Measurements from ENCODE around the gene IGFBP6. TPM values are rescaled to one million over a fixed set of nuclear protein-coding genes. Genes with fewer than 3 reads are reported as not detected.

Gene IGFBP6
- total and polyA plus RNA-seq, 2 donors (not counting 1 experiment from before 2014, with no cell fraction given): 0.30 TPM; not detected in 1

DNA sequence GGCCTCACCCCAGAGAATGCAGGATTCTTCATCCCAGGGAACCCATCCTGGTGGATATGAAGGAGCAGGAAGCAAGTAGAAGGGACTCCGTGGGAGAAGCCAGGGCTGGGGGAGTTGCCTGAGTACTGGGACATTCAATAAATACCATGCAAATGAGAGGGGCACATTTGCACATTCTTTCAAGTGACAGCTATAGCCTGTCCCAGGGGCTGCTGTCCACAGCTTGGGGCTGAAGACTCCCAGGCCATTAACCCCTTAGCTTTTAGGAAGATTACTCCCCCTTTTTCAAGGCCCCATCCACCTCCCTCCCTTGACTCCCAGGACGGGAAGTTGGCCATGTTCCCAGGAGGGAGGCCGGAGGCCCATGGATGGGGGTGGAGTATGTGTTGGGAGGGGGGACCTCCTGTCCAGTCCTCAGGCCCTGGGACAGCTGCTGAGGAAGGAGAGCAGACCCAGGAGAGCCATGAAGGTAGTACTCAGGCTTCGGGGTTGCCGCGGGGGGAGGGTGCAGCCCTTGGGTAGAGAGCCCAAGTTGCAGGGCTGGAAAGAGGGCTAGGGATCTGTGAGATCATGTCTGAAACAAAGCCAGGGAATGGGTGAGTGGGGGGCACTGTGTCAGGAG lies 48.6 kb upstream of the IGFBP6 start:
- peaks cover 18 to 24% of the 10 kb centered on the region in 2 donors for H3K4me1 ChIP-seq (ENCODE audit: control insufficient read depth in 2 of 2, insufficient read depth in 2 of 2, low read length in 2 of 2)
- H3K4me3 Mint-ChIP-seq: peak overlapping the region; percentile 41
- no peak overlapping the region for H3K4me2 ChIP-seq (replicated peaks; ENCODE audit: low read depth, low read length, poor library complexity, severe bottlenecking)
- DNase-seq (no peak), ATAC-seq (ENCODE audit: low read depth) (no peak)
- H3K9me3 Mint-ChIP-seq (ENCODE audit: insufficient read depth): no peaks in the 10 kb centered on the region
- H3K79me2 ChIP-seq (ENCODE audit: control insufficient read depth, insufficient read depth, low read length): no peaks in the 10 kb centered on the region
- intact Hi-C loops (cut with micrococcal nuclease): no loop called here
- H3K36me3 ChIP-seq (replicated peaks in 1 of 2; ENCODE audit: control extremely low read depth in 1 of 2, control insufficient read depth in 1 of 2, extremely low read depth in 1 of 2, insufficient read depth in 2 of 2, low read length in 1 of 2): no peaks in the 10 kb centered on the region
- no peak overlapping the region for H3K27ac ChIP-seq (ENCODE audit: low read length in 2 of 2)
- WGBS (ENCODE audit: insufficient coverage): 92% methylated on average over 5 of the region's 6 CpGs
- H3K4me3 ChIP-seq (ENCODE audit: control extremely low read depth in 1 of 5, extremely low read depth in 1 of 5, insufficient read depth in 1 of 5, low read depth in 2 of 5, low read length in 4 of 5): no peak overlapping the region
- H3K9ac ChIP-seq (ENCODE audit: low read length): no peak overlapping the region
- no peak for TF ChIP-seq EZH2 (IDR thresholded peaks at IDR 0.05; ENCODE audit: borderline replicate concordance, insufficient read depth, low read depth, low read length, poor library complexity, severe bottlenecking)
- TF ChIP-seq, protein P1, sequence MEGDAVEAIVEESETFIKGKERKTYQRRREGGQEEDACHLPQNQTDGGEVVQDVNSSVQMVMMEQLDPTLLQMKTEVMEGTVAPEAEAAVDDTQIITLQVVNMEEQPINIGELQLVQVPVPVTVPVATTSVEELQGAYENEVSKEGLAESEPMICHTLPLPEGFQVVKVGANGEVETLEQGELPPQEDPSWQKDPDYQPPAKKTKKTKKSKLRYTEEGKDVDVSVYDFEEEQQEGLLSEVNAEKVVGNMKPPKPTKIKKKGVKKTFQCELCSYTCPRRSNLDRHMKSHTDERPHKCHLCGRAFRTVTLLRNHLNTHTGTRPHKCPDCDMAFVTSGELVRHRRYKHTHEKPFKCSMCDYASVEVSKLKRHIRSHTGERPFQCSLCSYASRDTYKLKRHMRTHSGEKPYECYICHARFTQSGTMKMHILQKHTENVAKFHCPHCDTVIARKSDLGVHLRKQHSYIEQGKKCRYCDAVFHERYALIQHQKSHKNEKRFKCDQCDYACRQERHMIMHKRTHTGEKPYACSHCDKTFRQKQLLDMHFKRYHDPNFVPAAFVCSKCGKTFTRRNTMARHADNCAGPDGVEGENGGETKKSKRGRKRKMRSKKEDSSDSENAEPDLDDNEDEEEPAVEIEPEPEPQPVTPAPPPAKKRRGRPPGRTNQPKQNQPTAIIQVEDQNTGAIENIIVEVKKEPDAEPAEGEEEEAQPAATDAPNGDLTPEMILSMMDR (IDR thresholded peaks at IDR 0.05): no peak
- ChIA-PET CTCF (interaction anchor here (2.0 to 3.2 kb wide), 3 partner anchors 10 to 19 kb away, joined by 7 to 17 read pairs (median 7); no protein-coding TSS in a partner anchor), POLR2A (no interaction called here)
- peaks cover 13% of the 10 kb centered on the region for H3K4me1 Mint-ChIP-seq
- H3K27me3 ChIP-seq (replicated peaks in 1 of 4; ENCODE audit: control extremely low read depth in 1 of 4, control insufficient read depth in 3 of 4, insufficient read depth in 4 of 4, low read length in 3 of 4): peaks cover 0 to 2% (median 0%) of the 10 kb centered on the region in 4 experiments
- H2AFZ ChIP-seq (ENCODE audit: insufficient read depth, low read depth, low read length, poor library complexity, severe bottlenecking): no peak overlapping the region
- H3K27me3 Mint-ChIP-seq: no peaks in the 10 kb centered on the region
- H4K20me1 ChIP-seq (ENCODE audit: control insufficient read depth, insufficient read depth, low read length, poor library complexity, severe bottlenecking): no peaks in the 10 kb centered on the region
- H3K9me3 ChIP-seq (ENCODE audit: control extremely low read depth in 1 of 3, control insufficient read depth in 2 of 3, insufficient read depth in 1 of 3, low read length in 2 of 3): no peaks in the 10 kb centered on the region
- peak overlapping the region; percentile 79 for H3K27ac Mint-ChIP-seq

DNA sequence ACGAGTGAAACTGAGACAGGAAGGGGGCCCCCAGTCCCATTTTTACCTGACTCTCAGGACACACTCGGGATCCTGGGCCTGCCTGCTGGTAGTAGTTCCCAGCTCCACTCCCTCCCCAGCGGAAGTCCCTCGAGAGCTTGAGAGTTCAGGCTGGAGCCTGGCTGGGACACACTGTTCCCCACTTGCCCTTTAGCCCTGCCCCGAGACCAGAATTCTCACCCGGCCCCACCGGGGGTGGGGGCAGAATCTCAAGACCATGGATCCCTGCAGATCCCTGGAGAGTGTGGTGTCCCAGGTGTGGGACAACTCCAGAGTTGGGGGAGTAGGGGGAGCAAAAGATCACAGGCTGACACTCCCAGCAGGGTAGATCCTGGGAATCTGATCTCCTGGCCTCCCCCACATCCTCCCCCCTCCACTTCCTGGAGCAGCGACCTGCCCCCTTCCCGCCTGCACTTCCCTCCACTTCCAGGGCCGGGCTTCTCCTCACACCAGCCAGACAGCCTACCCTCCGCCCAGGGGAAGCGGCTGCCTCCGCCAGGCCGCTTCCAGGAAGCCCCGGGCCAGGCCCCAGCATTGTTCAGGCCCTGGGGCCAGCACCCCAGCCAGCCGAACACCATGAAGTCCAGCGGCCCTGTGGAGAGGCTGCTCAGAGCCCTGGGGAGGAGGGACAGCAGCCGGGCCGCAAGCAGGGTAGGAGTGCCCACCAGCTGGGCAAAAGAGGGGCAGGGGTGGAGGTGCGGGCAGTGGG lies 47.7 kb upstream of the IGFBP6 start, which contains the start of gene TNS2:
TSS of gene TNS2 (plus strand) at position 495 of the 748 bp plus-strand sequence. CDS start at position 616, 121 bp downstream.
- Histone ChIP-seq H3K36me3 (replicated peaks in 1 of 2; ENCODE audit: control extremely low read depth in 1 of 2, control insufficient read depth in 1 of 2, extremely low read depth in 1 of 2, insufficient read depth in 2 of 2, low read length in 1 of 2) (no peaks in the 10 kb centered on the region), H3K9me3 (ENCODE audit: control extremely low read depth in 1 of 3, control insufficient read depth in 2 of 3, insufficient read depth in 1 of 3, low read length in 2 of 3) (no peaks in the 10 kb centered on the region), H2AFZ (ENCODE audit: insufficient read depth, low read depth, low read length, poor library complexity, severe bottlenecking) (no peak within 1 kb of the TSS), H4K20me1 (ENCODE audit: control insufficient read depth, insufficient read depth, low read length, poor library complexity, severe bottlenecking) (no peaks in the 10 kb centered on the region), H3K4me1 (ENCODE audit: control insufficient read depth in 2 of 2, insufficient read depth in 2 of 2, low read length in 2 of 2) (peaks cover 19 to 29% of the 10 kb centered on the region in 2 donors), H3K4me2 (replicated peaks; ENCODE audit: low read depth, low read length, poor library complexity, severe bottlenecking) (no peak within 1 kb of the TSS), H3K27me3 (replicated peaks in 1 of 4; ENCODE audit: control extremely low read depth in 1 of 4, control insufficient read depth in 3 of 4, insufficient read depth in 4 of 4, low read length in 3 of 4) (peaks cover 0 to 2% (median 0%) of the 10 kb centered on the region in 4 experiments), H3K4me3 (ENCODE audit: control extremely low read depth in 1 of 5, extremely low read depth in 1 of 5, insufficient read depth in 1 of 5, low read depth in 2 of 5, low read length in 4 of 5) (no peak within 1 kb of the TSS), H3K9ac (ENCODE audit: low read length) (no peak within 1 kb of the TSS), H3K27ac (ENCODE audit: low read length in 2 of 2) (no peak within 1 kb of the TSS), H3K79me2 (ENCODE audit: control insufficient read depth, insufficient read depth, low read length) (no peaks in the 10 kb centered on the region)
- WGBS (ENCODE audit: insufficient coverage): 75% methylated on average over 16 of the region's 20 CpGs
- ATAC-seq (ENCODE audit: low read depth) (no peak), DNase-seq (no peak)
- no peaks in the 10 kb centered on the region for H3K9me3 Mint-ChIP-seq (ENCODE audit: insufficient read depth)
- TF ChIP-seq, protein P1 (IDR thresholded peaks at IDR 0.05): no peak
- no peak for TF ChIP-seq EZH2 (IDR thresholded peaks at IDR 0.05; ENCODE audit: borderline replicate concordance, insufficient read depth, low read depth, low read length, poor library complexity, severe bottlenecking)
- peaks cover 18% of the 10 kb centered on the region for H3K4me1 Mint-ChIP-seq
- H3K27ac Mint-ChIP-seq: no peak within 1 kb of the TSS
- POLR2A ChIA-PET: no interaction called here
- CTCF ChIA-PET: interaction anchor here (3.2 kb wide), 1 partner anchor 16 kb away, joined by 17 read pairs; no protein-coding TSS in a partner anchor
- H3K27me3 Mint-ChIP-seq: no peaks in the 10 kb centered on the region
- H3K4me3 Mint-ChIP-seq: peak within 1 kb of the TSS; percentile 32
- intact Hi-C loops (cut with micrococcal nuclease): loop anchor here (5.0 kb wide), 2 partner anchors 48 to 393 kb away; partner anchors contain the start of genes IGFBP6 and PRR13

Measured in B cell (primary cell).